Stimulated activated CD4-positive, alpha-beta T cell treated with anti-CD3 and anti-CD28 coated beads, Interleukin-12 subunit alpha, Interleukin-12 subunit beta, amount 100 ng/mL, for 4 hours (primary cell): ENCODE results near the gene SCRN1.

Experiments used
- DNase-seq: peaks from one replicate; pipeline ENCODE4 v3.0.0-alpha.2; 2020

Gene SCRN1

DNA sequence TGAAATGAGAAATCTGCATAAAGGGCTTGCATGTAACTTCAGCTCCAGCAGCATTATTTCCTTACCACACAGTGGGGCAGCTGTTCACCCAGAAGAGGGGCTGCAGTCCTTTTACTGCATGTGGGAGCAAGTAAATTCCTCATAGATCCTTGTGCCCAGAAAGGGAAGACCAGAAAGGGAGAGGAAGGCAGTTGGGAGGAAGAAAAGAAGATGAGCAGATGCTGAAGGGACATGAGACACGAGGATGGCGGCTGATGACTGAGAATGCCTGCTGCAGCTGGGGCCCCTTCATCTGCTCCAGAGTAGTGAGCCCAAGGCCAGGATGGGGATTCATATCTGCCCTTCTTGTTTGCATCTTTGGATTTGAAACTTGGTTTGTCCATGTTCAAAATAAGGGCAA, 102.8 kb downstream of the SCRN1 start:
- no peak for DNase-seq

DNA sequence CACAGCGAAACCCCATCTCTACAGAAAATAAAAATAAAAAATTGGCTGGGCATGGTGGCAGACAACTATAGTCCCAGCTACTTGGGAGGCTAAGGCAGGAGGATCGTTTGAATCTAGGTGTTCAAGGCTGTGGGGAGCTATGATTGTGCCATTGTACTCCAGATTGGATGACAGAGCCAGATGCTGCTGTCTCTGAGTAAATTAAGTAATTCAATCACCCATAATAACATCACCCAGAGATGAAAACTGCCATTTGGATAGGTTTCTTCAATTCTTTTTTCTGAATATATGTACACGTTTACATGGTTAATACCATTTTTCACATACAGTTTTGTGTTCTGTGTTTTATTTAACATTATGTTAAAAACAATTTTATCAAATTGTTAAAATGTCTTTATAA, 104.0 kb downstream of the SCRN1 start:
- DNase-seq = no peak

DNA sequence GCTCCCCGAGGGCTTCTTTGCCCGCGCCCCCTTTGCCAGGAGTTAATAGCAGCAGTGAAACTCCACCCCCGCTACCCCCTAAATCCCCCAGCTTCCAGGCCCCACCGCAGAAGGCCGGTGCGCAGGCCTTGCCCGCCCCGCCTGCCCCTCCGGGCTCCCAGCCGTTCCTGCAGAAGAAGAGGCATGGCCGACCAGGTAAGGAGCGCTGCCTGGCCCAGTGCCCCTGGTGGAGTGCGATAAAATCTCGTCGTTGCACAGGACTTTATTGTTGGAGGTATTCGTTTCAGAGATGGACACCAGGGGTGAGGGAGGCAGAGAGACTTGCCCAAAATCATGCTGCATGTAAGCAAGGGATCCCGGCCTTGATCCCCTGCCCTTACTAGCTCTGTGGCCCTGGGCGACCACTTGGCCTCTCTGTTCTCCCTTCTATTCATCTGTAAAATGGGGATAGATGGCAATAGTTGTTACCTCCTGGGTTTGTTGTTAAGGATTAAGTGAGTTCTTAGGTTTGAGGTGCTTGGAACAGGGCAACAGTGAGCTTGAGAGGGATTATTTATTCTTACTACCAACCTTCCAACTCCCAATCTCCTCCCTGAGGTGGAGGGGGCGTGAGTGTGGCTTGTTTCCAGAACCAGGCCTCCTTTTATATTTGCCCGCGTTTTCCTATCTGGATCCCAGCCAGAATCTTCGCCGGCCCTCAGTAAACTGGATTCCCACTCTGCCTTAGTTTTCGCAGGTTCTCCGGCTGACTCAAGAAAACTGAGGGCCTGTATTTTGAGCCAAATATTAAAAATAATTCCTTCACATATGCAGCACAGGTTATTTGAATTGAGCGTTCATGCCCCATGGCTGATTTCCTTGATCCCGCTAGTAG, 105.0 kb downstream of the SCRN1 start:
- no peak for DNase-seq

DNA sequence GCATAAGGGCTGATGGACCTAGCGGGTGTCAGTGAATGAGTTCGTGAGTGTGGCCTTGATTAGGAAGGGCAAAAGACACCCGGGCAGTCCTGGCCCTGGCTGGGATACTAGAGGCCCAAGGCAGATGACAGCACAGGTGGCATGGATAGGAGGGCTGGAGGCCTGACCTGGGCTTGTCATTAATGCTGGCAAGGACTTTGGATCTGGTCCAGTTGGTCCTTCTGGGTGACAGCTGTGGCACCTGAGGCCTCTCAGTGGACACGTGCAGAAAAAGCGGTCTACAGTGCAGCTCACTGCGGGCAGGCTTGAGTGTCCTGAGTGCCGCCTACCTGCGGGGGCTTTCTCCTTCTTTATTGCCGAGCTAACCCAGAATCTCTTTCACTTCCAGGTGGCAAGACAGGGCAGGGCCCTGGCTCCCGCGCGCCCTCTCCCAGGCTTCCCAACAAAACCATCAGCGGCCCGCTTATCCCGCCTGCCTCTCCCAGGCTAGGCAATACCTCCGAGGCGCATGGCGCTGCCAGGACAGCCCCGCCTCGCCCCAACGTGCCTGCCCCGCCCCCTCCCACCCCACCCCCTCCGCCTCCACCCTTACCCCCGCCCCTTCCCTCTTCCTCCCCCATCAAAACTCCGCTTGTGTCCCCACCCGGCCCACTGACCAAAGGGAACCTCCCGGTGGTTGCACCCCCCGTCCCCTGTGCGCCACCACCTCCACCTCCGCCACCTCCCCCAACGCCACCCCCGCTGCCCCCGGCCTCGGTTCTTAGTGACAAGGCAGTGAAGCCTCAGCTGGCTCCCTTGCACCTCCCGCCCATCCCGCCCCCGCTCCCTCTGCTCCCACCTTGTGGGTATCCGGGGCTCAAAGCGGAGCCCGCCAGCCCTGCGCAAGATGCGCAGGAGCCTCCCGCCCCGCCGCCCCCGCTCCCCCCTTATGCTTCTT, 105.9 kb downstream of the SCRN1 start:
- no peak for DNase-seq

DNA sequence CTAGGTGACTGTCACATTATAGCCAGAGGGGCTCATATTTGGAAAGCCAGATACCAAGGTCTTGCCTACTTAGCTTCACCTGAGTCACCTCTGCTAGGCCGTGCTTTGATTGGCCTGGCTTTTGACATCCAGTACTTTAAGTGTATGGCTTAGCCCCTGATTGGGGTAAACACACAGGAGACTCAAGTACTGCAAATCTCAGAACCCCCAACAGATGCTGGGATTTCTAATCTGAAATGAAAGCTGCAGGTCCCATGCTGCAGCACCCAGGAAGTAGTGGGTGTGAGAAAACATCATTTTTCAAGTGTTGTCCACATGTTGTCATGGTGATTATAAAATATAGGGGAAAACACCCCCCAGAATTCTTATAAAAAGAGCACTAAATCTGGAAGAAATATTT, 107.1 kb downstream of the SCRN1 start:
- DNase-seq = no peak

DNA sequence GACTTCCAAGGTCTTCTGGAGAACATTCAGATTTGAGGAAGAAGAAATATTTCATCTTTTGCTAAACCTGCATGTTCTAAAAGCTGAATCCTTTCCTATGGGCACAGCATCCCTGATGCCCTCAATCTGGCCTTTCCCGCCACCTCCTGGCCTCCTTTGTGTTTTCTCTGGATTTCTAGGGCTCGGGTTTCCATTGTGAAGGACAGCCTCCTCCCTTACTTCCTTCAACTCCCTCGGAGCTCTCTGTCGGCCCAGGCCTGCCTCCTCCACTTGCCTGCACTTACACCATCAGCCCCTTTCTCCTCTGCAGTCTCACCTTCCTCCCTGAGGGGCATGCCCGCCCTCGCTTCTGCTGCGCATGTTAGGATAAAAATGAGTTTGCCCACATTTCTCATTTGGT, 107.9 kb downstream of the SCRN1 start:
- no peak for DNase-seq

DNA sequence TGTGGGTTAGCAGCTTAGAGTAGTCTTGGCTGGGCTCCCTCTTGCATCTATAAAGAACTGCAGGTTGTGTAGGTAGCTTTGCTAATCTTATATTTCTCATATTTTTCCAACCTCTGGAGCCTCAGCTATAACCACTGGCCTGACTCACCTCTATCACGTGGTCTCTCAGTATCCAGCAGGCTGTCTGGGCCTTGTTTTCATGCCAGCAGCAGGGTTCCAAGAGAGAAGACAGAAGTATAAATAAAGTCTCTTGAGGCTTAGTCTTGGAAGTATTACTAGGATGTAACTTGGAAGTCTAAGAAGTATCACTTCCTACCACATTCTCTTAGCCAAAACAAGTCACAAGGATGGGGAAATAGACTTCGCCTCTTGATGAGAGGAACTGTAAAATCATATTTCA, 110.0 kb downstream of the SCRN1 start:
- DNase-seq = no peak

DNA sequence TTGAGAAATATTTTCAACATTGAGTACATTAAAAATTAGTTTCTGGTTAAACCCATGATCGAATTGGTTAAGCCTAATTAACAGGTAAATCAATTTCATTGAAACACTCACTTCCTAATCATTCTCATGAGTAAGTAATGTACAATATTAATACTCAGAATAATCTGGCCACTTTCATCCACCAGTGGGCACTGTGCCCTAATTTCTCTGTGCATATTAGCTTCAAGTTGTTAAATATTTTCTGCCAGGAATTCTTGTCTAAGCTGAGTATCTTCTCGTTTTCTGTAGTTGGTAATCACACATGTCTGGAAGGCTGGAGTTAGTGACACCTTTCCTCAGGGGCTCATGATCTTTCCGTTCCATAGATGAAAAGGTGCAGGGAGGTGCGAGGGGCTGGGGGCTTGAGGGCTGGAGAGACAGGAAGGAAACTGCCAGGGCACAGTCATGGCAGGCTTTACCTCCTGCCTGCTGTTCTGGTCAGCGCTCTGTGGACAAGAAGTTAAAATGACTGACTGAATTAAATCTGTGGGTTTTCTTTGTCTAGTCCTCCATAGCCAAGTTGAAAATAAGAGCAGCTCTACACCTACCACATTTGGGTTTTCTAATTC, 111.4 kb downstream of the SCRN1 start:
- DNase-seq = peak; percentile 12

DNA sequence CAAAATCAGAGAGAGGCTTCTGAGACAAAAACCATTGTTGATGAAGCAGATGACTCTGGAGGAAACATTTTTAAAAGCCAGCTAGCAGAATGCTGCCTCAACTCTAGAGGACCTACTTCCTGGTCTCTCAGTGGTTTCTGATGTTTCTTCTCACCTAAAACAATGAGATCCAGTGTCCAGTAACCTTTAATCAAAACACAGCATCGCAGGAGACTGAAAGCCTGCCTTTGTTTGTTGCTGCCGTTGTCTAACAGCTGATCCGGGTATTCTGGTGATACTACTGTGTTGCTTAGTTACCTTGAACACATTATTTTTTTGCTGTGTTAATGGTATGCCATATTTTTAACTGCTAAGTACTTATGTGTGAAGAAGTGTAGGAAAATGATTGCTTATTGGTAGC, 112.4 kb downstream of the SCRN1 start:
- no peak for DNase-seq

DNA sequence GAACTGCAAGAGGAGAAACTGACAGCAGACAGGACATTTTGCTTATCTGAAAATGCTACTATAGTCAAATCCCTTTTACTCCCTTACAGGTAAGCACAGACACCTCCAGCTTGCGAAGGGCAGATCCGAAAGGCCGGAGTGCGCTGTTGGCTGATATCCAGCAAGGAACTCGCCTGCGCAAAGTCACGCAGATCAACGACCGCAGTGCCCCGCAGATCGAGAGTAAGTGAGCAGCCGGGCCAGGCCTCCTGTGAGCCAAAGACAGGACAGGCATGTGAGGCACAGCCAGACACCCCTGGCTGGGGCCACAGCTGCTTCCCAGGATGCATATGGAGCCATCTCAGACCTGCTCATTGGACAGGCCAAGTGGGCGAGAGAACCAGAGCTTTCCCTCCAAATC, 113.9 kb downstream of the SCRN1 start:
- DNase-seq = no peak

DNA sequence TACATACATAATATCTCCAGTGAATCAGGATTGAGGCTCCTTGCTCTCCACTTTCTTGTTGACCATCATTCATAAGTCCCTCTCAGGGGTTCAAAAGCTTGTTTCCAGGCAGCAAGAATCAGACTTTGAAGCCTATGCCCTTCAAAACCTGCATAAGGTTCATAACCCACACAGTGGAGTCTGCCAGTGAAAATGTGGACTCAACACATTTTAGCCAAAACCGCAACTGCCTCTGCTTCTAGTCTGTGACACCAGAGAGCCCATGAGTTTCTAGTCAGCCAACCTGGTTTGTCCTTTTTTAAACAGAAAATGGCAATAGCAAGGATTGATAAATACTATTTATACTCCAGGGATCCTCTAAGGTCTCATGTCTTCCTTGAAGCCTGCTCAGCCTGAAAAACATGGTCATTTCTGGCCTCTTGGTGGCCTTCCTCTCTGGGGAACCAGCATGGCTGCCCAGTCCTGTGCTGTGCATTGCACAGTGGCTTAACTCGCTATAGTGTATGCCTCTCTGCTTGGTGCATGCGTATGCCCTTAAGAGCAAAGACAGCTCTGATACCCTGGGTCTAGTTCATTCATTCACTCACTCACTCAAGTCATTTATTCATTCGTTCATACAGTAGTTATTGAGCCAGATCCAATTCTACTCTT, 115.8 kb downstream of the SCRN1 start:
- no peak for DNase-seq

DNA sequence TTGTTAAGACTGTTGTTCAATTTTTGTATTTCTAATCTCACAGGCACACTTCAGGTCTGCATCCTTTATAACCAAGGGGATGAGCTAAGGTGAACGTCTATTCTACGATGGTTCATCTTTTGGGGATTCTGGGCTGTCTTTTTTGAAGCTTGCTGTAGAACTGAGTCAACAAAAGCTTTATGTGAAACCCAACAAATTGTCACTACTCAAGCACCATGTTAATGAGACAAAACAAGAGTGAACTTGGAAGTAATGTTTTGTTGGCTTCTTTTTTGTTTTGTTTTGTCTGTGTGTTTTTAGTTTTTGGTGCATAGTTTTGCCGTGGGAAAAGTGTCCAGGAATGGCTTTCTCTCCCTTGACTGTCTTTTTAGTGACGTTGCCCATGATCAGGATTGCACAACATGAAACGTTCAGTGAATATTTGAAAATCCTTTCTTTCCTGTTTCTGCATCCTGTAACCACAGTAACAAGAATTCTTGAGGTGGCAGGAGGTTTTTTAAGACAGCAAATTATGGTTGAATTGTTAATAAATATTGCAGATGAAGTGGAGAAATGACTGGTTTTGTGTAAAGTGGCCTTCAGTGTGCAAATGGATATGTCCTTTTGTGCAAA, 117.7 kb downstream of the SCRN1 start:
- DNase-seq = no peak
